Fibroblast of mammary gland (primary cell): ENCODE measurements around the gene SLX9.
"Not testable (repeated sequence)": the region's sequence is repeated elsewhere in the genome, so short reads cannot be mapped to it uniquely, and the experiment has no call there.

Experiments used
- DNase-seq: peaks from one replicate; pipeline ENCODE4 v3.0.0-alpha.2; 2010; ENCODE audit warnings: low read depth
- H3K4me3 ChIP-seq: 2 replicates; pipeline ENCODE4 v1.5.1; 2011; ENCODE audit warnings: low read depth, mild to moderate bottlenecking, low read length, moderate library complexity; ENCODE audit not compliant: control insufficient read depth
- CTCF ChIP-seq: conservative IDR thresholded peaks from 2 replicates; pipeline ENCODE4 v1.5.1; 2011; ENCODE audit warnings: low read depth, low read length, inconsistent platforms; ENCODE audit not compliant: control insufficient read depth, insufficient read depth

SLX9 gene

DNA sequence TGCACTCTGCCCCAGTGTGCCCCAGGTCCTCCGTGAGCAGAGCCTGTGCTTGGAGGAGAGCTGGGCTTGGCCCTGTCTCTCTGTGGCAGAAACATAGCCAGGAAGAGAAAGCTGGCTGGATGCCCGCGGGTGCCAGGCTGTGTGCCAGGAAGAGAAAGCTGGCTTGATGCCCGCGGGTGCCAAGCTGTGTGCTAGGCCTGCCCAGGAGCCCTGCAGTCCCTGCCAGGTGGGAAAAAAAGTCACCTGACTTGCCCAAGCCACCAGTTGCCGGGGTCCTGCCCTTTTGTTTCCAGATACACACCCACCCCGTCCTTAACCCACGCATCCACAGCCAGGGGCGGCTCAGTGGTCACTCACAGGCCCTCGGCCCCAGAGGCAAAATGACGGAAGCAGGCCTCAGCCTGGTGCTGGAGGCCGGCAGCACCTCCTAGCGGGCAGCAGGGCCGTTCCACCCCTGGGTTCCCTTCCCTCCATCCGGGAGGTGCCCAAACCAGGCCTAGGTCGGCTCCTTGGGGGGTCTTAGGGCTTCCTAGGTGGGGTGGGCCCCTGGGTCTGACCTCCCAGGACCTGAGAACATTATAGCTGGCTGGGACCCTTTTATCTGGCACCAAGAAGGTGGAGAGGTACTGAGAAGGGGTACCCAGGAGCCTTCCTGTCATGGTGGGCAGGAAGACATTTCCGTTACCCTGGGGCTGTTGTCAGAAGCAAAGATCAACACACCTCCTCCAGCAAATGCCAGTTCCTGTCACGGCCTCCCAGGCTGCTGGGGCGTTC lies 28.3 kb upstream of the SLX9 start:
- no peak for TF ChIP-seq CTCF
- no peak overlapping the region for H3K4me3 ChIP-seq
- DNase-seq = no peak

DNA sequence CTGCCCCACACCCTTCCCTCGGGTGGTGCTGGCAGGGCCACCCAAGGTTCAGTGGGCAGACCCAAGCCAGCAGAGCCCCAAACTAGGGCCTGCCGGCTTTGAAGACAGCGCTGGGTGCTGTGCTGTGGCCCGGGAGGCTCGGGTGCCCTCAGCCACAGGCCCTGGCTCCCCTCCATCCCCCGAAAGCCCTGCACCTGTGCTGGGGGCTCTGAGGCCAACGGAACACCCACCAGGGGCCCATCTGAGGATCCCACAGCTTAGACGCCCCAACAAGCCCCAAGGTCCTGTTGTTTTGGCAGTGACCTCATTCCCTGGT lies 27.7 kb upstream of the SLX9 start:
- no peak for TF ChIP-seq CTCF
- H3K4me3 ChIP-seq = no peak overlapping the region
- DNase-seq = no peak

DNA sequence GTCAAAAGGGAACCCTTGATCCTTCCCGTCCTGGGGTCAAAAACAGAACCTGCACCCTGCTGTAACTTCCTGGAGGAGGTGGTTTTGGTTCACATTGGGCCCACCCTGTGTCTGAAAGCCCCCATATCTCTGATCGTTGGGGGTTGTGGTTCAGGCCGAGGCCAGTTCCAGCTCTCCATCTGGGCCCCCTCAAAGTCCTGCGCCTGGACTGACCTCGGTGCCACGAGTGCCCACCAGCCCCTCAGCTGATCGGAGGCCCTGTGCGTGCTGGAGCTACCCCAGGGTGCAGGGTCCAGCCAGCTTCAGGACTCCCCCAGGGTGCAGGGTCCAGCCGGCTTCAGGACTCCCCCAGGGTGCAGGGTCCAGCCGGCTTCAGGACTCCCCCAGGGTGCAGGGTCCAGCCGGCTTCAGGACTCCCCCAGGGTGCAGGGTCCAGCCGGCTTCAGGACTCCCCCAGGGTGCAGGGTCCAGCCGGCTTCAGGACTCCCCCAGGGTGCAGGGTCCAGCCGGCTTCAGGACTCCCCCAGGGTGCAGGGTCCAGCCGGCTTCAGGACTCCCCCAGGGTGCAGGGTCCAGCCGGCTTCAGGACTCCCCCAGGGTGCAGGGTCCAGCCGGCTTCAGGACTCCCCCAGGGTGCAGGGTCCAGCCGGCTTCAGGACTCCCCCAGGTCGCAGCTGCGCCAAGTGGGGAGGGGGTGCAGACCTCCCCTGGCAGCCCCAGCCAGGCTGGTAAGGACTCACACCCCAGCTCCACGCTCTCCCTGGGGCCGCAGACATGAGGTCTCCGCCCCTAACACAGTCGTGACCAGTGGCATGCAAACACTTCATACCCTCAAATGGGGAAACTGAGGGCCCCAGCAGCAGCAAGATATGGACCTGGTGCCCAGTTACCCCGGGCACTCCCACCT lies 27.1 kb upstream of the SLX9 start:
- not testable (repeated sequence) for H3K4me3 ChIP-seq, DNase-seq

DNA sequence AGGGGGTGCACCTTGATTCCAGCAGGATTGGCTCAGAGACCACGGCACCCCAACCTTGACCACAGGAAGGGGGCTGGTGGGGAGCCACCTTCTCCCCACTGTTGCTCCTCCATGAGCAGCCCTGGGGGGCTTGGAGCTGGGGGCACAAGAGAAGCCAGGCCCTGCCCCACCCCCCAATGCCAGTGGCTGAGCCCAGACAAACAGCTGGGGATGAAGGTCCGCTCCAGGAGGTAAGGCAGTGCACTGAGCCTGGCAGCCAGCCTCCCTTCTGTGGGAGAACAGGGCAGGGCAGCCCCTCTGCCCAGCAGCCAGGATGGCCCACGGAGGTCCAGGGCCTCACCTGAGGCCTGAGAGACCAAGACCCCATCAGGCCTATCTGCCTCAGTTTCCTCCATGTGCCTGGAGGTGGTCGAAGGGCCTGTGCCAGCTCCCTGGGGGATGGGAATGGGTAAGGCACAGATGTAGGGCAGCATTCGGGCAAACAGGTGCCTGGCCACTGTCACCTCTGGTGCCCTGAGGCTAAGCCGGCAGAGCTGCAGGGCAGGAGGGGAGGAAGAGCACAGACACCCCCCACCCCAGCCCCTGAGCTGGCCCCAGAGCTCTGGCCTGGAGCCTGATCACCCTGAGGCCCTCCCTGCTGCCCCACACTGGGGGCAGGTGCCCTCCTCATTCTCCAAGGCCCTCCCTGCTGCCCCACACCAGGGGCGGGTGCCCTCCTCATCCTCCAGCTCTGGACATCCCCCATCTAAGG lies 26.2 kb upstream of the SLX9 start:
- DNase-seq = no peak
- H3K4me3 ChIP-seq = no peak overlapping the region
- no peak for TF ChIP-seq CTCF

DNA sequence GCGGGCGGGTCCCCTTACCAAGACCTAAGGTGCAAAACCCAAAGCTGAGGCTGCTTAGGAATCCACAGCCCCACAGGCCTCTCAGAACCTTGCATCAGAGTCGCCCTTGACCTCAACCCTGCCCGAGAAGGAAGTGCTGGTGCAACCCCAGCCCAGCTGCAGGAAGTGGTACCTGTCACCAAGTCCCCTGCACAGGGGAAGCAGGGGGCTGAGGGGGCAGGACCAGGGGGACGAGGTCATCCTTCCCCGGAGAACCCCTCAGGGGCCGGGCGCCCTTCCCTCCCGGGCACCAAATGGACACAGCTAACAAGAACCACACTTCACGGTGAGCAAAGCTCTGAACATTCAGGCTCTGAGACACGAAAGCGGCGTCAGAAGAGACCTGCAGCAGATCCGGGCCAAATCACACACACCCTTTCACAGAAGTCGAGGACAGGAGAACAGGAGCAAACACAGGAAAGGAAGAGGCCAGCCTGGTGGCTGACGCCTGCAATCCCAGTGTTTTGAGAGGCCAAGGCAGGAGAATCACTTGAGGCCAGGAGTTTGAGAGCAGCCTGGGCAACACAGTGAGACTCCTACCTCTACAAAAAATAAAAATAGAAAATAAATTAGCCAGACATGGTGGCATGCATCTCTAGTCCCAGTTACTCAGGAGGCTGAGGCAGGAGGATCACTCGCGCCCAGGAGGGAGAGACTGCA lies 25.5 kb upstream of the SLX9 start:
- no peak for DNase-seq
- H3K4me3 ChIP-seq = no peak overlapping the region
- no peak for TF ChIP-seq CTCF

- DNase-seq = no peak
- TF ChIP-seq CTCF = no peak
- H3K4me3 ChIP-seq = no peak overlapping the region
These were observed 22.9 kb upstream of the SLX9 start for GRCh38 chr21:44916965-44917364.
